ENCODE data around the gene CAMK4. TPM values are rescaled to one million over a fixed set of nuclear protein-coding genes. Genes with fewer than 3 reads are reported as not detected.

The CAMK4 gene
- total RNA-seq, 1 experiment from 2014 or later = 10.2 TPM

DNA sequence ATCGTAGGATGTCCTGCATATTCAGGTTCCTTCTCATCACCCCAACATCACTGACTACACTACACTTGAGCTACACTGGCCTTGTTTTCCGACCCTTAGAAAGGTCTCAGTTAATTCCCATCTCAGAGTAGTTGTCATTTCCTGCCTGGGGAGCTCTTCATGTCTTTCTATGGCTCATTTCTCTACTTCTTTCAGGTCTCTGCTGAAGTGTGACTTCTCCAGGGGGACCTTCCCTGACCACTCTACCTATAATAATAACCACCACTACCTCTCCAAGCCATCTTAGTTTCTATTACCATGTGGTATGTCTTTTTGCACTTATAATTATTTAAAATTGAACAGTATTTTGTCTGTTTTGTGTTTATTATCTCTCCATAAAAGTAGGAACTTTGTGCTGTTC, 174.9 kb downstream of the CAMK4 start:
- Histone ChIP-seq H3K36me3 (ENCODE audit: control insufficient read depth in 1 of 2, insufficient read depth in 2 of 2, low read length in 2 of 2) (no peaks in the 10 kb centered on the region), H3K79me2 (ENCODE audit: insufficient read depth, low read length) (no peaks in the 10 kb centered on the region), H3K9me3 (ENCODE audit: control insufficient read depth in 1 of 2, insufficient read depth in 1 of 2, low read depth in 1 of 2, low read length in 2 of 2) (no peaks in the 10 kb centered on the region), H3K4me1 (ENCODE audit: control insufficient read depth in 1 of 2, insufficient read depth in 2 of 2, low read length in 2 of 2) (no peaks in the 10 kb centered on the region), H4K20me1 (ENCODE audit: insufficient read depth) (no peaks in the 10 kb centered on the region), H3K27me3 (ENCODE audit: insufficient read depth, low read length) (no peaks in the 10 kb centered on the region), H3K4me2 (ENCODE audit: low read length) (no peak overlapping the region), H3K27ac (ENCODE audit: low read depth, low read length) (no peak overlapping the region), H3K9ac (ENCODE audit: low read length) (no peak overlapping the region), H2AFZ (ENCODE audit: low read depth, low read length, poor library complexity, severe bottlenecking) (no peak overlapping the region), H3K4me3 (replicated peaks in 1 of 2; ENCODE audit: low read depth in 1 of 2, low read length in 2 of 2) (no peak overlapping the region), H3K9me2 (ENCODE audit: insufficient read depth) (no peaks in the 10 kb centered on the region)
- DNase-seq (ENCODE audit: low read depth, low spot score) (no peak), ATAC-seq (no peak)
- RAD21 ChIA-PET (ENCODE audit: low non-redundant PET in 1 of 2, low total read pairs in 2 of 2, uncharacterized antibody in 2 of 2, unreplicated experiment in 2 of 2) = no interaction called here
- POLR2A ChIA-PET = no interaction called here
- no peak for TF ChIP-seq JUND (IDR thresholded peaks at IDR 0.05)
- TF ChIP-seq SIN3A (IDR thresholded peaks at IDR 0.05; ENCODE audit: low read depth) = no peak
- TF ChIP-seq EZH2phosphoT487 (IDR thresholded peaks at IDR 0.05; ENCODE audit: borderline replicate concordance) = no peak
- TF ChIP-seq SP1 (IDR thresholded peaks at IDR 0.05; ENCODE audit: low read depth) = no peak
- no peak for TF ChIP-seq POLR2A (IDR thresholded peaks at IDR 0.05; ENCODE audit: borderline replicate concordance, extremely low read depth, insufficient read depth, insufficient read length)
- no peak for TF ChIP-seq CBX3 (IDR thresholded peaks at IDR 0.05; ENCODE audit: low read depth)
- no peak for TF ChIP-seq EGR1 (IDR thresholded peaks at IDR 0.05; ENCODE audit: low read depth)
- no peak for TF ChIP-seq POLR2AphosphoS5 (IDR thresholded peaks at IDR 0.05; ENCODE audit: low read depth, low read length)
- TF ChIP-seq, protein P1, sequence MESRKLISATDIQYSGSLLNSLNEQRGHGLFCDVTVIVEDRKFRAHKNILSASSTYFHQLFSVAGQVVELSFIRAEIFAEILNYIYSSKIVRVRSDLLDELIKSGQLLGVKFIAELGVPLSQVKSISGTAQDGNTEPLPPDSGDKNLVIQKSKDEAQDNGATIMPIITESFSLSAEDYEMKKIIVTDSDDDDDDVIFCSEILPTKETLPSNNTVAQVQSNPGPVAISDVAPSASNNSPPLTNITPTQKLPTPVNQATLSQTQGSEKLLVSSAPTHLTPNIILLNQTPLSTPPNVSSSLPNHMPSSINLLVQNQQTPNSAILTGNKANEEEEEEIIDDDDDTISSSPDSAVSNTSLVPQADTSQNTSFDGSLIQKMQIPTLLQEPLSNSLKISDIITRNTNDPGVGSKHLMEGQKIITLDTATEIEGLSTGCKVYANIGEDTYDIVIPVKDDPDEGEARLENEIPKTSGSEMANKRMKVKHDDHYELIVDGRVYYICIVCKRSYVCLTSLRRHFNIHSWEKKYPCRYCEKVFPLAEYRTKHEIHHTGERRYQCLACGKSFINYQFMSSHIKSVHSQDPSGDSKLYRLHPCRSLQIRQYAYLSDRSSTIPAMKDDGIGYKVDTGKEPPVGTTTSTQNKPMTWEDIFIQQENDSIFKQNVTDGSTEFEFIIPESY (IDR thresholded peaks at IDR 0.05; ENCODE audit: extremely low read depth, insufficient replicate concordance, low read length) = no peak
- TF ChIP-seq RAD21 (IDR thresholded peaks at IDR 0.05; ENCODE audit: low read depth) = no peak
- TF ChIP-seq, protein P2, sequence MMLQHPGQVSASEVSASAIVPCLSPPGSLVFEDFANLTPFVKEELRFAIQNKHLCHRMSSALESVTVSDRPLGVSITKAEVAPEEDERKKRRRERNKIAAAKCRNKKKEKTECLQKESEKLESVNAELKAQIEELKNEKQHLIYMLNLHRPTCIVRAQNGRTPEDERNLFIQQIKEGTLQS (IDR thresholded peaks at IDR 0.05) = no peak
- no peak for TF ChIP-seq ZNF274 (IDR thresholded peaks at IDR 0.05; ENCODE audit: low read depth, low read length)
- no peak for TF ChIP-seq ZFX (IDR thresholded peaks at IDR 0.05)
- no peak for TF ChIP-seq EZH2 (IDR thresholded peaks at IDR 0.05)
- TF ChIP-seq TCF7L2 (IDR thresholded peaks at IDR 0.05; ENCODE audit: borderline replicate concordance, extremely low read depth, insufficient read depth, insufficient read length) = no peak
- CTCF ChIA-PET = no interaction called here
- intact Hi-C loops (cut with micrococcal nuclease) = no loop called here
- no TSS peak for BruUV-seq (replicated peaks)

Measured in HCT116 (cell line).